A549 (cell line): Measurements from ENCODE around the gene PRPF8. TPM values are rescaled to one million over a fixed set of nuclear protein-coding genes. Genes with fewer than 3 reads are reported as not detected.

Source experiments
- ATAC-seq, 2 experiments: fragments of 200-7000 bp in 1 of 2; fragments of >200 bp in 1 of 2; cut with Nextera tagmentation in 1 of 2; cut with Tn5 transposase in 1 of 2; 3 replicates each; pipeline versions ENCODE4 v1.8.0 to v1.9.1; 2018 to 2020; ENCODE audit warnings: mild to moderate bottlenecking in 1 of 2, moderate library complexity in 1 of 2
- CTCF ChIA-PET: fragments of 300-600 bp; sonication (Branson Sonifier 250); formaldehyde crosslinking; extraction: SDS; loops from one replicate; lab custom pipeline; 2021; ENCODE audit warnings: antibody characterized with exemption, inconsistent platforms; lab: Yijun Ruan, JAX
- POLR2A ChIA-PET: fragments of 350-600 bp; formaldehyde crosslinking; extraction: SDS; loops from one replicate; lab custom pipeline; 2021; ENCODE audit warnings: antibody characterized with exemption, inconsistent platforms; lab: Yijun Ruan, JAX
- DNase-seq, 2 experiments: peaks; one replicate each; pipeline versions ENCODE4 v3.0.0 to v3.0.0-alpha.2; 2011 to 2016; ENCODE audit warnings: low read depth in 1 of 2, low spot score in 1 of 2
- FAIRE-seq: peaks from 2 replicates; lab custom pipeline; 2011; peaks lifted over from hg19 to GRCh38; lab: Jason Lieb, UNC
- H3K27ac ChIP-seq, 2 experiments: fragments of >200 bp; sonication (Bioruptor Twin); formaldehyde crosslinking; 3 replicates each; pipeline ENCODE4 v1.5.1; 2016 to 2017
- H3K4me1 ChIP-seq: fragments of >200 bp; sonication (Bioruptor Twin); formaldehyde crosslinking; 3 replicates; pipeline ENCODE4 v1.6.1; 2016
- H3K4me2 ChIP-seq: fragments of >200 bp; sonication (Bioruptor Twin); formaldehyde crosslinking; 3 replicates; pipeline ENCODE4 v1.6.1; 2016
- H3K4me3 ChIP-seq: fragments of >200 bp; sonication (Bioruptor Twin); formaldehyde crosslinking; 3 replicates; pipeline ENCODE4 v1.5.1; 2016
- H3K9me3 ChIP-seq: fragments of >200 bp; sonication (Bioruptor Twin); formaldehyde crosslinking; 3 replicates; pipeline ENCODE4 v1.6.1; 2016
- BHLHE40 ChIP-seq: IDR thresholded peaks from 2 replicates; pipeline ENCODE4 v1.6.1; 2012; ENCODE audit warnings: low read depth, low read length, inconsistent platforms
- CBX2 ChIP-seq: fragments of 200-600 bp; sonication (generic); IDR thresholded peaks from 2 replicates; pipeline ENCODE4 v1.6.1; 2016; ENCODE audit warnings: low read depth, mild to moderate bottlenecking, borderline replicate concordance
- CHD4 ChIP-seq: fragments of 200-600 bp; sonication (generic); IDR thresholded peaks from 2 replicates; pipeline ENCODE4 v1.6.1; 2016; ENCODE audit warnings: antibody characterized with exemption, mild to moderate bottlenecking, borderline replicate concordance
- EP300 ChIP-seq, 2 experiments: fragments of >200 bp; sonication (Bioruptor Twin); formaldehyde crosslinking; IDR thresholded peaks; 2 replicates in 1 of 2; 3 replicates in 1 of 2; pipeline ENCODE4 v1.6.1; 2016 to 2017
- ESRRA ChIP-seq: fragments of 150-350 bp; IDR thresholded peaks from 2 replicates; pipeline ENCODE4 v1.6.1; 2014; ENCODE audit warnings: mild to moderate bottlenecking, low read length, borderline replicate concordance
- GATA3 ChIP-seq: IDR thresholded peaks from 2 replicates; pipeline ENCODE4 v1.6.1; 2012; ENCODE audit warnings: borderline replicate concordance
- HDAC2 ChIP-seq: fragments of 200-600 bp; sonication (generic); IDR thresholded peaks from 2 replicates; pipeline ENCODE4 v1.6.1; 2016
- HOXA7 ChIP-seq: fragments of 250-450 bp; sonication (Bioruptor Pico); IDR thresholded peaks from 2 replicates; pipeline ENCODE4 v1.5.0; 2020; ENCODE audit warnings: mild to moderate bottlenecking, moderate library complexity
- MYC ChIP-seq: IDR thresholded peaks from 2 replicates; pipeline ENCODE4 v1.6.1; 2012; ENCODE audit warnings: mild to moderate bottlenecking, inconsistent platforms, low read length, improper control_type of control experiment, borderline replicate concordance
- NPAS2 ChIP-seq: fragments of 250-450 bp; sonication (Bioruptor Pico); IDR thresholded peaks from 2 replicates; pipeline ENCODE4 v1.8.0; 2022; ENCODE audit warnings: mild to moderate bottlenecking, moderate library complexity, borderline replicate concordance
- NR3C1 ChIP-seq: fragments of >200 bp; sonication (Bioruptor Twin); formaldehyde crosslinking; IDR thresholded peaks from 3 replicates; pipeline ENCODE4 v1.6.1; 2017
- PHF8 ChIP-seq: fragments of 200-600 bp; sonication (generic); IDR thresholded peaks from 2 replicates; pipeline ENCODE4 v1.6.1; 2016; ENCODE audit warnings: low read depth, mild to moderate bottlenecking, antibody characterized with exemption, moderate library complexity, borderline replicate concordance
- POLR2AphosphoS2 ChIP-seq: conservative IDR thresholded peaks from 2 replicates; pipeline ENCODE4 v1.6.1; 2012; ENCODE audit warnings: low read length, improper control_type of control experiment, inconsistent platforms
- RCOR1 ChIP-seq: fragments of 150-350 bp; IDR thresholded peaks from 2 replicates; pipeline ENCODE4 v1.6.1; 2014; ENCODE audit warnings: antibody characterized with exemption, low read length, low read depth
- TFCP2L1 ChIP-seq: fragments of 250-450 bp; sonication (Bioruptor Pico); IDR thresholded peaks from 2 replicates; pipeline ENCODE4 v1.5.0; 2021; ENCODE audit warnings: mild to moderate bottlenecking
- ZSCAN20 ChIP-seq: fragments of 250-450 bp; sonication (Bioruptor Pico); IDR thresholded peaks from 2 replicates; pipeline ENCODE4 v1.8.0; 2022; ENCODE audit warnings: mild to moderate bottlenecking, moderate library complexity
- WGBS: methylation state at CpG from one replicate; pipeline ENCODE4 v1.1.6; 2017; ENCODE audit errors: missing lambda C conversion rate; 5-methylcytosine and 5-hydroxymethylcytosine counted together
- polyA plus RNA-seq, 4 experiments: library from polyadenylated mRNA; depleted of rRNA in 3 of 4; stranded (reverse); fragments of >200 nt; fragmentation: RNase III in 1 of 4; extraction: RNeasy Plus Mini Kit Qiagen cat#74134 plus additional on column Dnase treatment in 1 of 4; gene quantifications; 2 replicates in 3 of 4; 3 replicates in 1 of 4; pipeline ENCODE4 v1.2.3, GENCODE V29; 2011 to 2017
- TF ChIP-seq, protein P1 (sequence below): fragments of 250-450 bp; sonication (Bioruptor Pico); IDR thresholded peaks from 2 replicates; pipeline ENCODE4 v1.5.0; 2020; ENCODE audit warnings: low read depth, mild to moderate bottlenecking, moderate library complexity
- TF ChIP-seq, protein P2 (sequence below): fragments of 200-600 bp; sonication (generic); IDR thresholded peaks from 2 replicates; pipeline ENCODE4 v1.6.1; 2016; ENCODE audit warnings: antibody characterized with exemption, mild to moderate bottlenecking, moderate library complexity
- TF ChIP-seq, protein P3 (sequence below): fragments of 250-450 bp; sonication (Bioruptor Pico); IDR thresholded peaks from 2 replicates; pipeline ENCODE4 v1.5.0; 2021; ENCODE audit warnings: mild to moderate bottlenecking, moderate library complexity, borderline replicate concordance
- TF ChIP-seq, protein P4 (sequence below): IDR thresholded peaks from 2 replicates; pipeline ENCODE4 v1.6.1; 2012
- TF ChIP-seq, protein P5 (sequence below): fragments of 150-350 bp; IDR thresholded peaks from 2 replicates; pipeline ENCODE4 v1.6.1; 2014; ENCODE audit warnings: low read depth, mild to moderate bottlenecking, low read length
- TF ChIP-seq, protein P6 (sequence below): fragments of >200 bp; sonication (Bioruptor Twin); formaldehyde crosslinking; IDR thresholded peaks from 3 replicates; pipeline ENCODE4 v1.5.1; 2016
- TF ChIP-seq, protein P7 (sequence below): IDR thresholded peaks from 2 replicates; pipeline ENCODE4 v1.6.1; 2012; ENCODE audit warnings: low read depth, borderline replicate concordance

The PRPF8 gene
- polyA plus RNA-seq, 2 of the 4 experiments (the other 2 are of a cell fraction), result 234 to 263 TPM

DNA sequence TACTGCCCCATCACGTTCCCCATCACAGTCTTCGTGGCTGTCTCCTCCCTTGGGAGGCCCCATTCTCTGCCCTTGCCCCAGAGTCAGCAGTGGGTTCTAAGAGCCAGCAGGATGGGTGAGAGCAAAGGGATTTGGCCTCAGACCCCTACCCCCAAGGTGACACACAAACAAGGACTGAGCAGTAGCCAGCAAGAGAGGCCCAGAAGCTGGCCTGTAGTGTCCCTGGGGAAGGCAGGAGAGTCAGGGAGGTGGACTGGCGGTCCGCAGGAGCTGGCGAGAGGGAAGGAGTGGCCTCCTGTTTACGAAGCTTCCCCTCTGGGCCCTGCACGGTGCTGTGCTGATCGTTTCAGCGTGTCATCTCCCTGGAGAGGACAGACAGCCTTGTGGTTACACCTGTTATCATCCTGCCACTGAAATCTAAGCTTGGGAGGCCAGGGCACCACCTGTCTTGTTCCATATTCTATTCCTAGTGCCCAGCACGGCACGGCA is 48.2 kb upstream of the PRPF8 start (continued):
- TF ChIP-seq, protein P1, sequence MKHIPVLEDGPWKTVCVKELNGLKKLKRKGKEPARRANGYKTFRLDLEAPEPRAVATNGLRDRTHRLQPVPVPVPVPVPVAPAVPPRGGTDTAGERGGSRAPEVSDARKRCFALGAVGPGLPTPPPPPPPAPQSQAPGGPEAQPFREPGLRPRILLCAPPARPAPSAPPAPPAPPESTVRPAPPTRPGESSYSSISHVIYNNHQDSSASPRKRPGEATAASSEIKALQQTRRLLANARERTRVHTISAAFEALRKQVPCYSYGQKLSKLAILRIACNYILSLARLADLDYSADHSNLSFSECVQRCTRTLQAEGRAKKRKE (CRISPR knock-in tag), result no peak
- no peak for TF ChIP-seq CBX2

DNA sequence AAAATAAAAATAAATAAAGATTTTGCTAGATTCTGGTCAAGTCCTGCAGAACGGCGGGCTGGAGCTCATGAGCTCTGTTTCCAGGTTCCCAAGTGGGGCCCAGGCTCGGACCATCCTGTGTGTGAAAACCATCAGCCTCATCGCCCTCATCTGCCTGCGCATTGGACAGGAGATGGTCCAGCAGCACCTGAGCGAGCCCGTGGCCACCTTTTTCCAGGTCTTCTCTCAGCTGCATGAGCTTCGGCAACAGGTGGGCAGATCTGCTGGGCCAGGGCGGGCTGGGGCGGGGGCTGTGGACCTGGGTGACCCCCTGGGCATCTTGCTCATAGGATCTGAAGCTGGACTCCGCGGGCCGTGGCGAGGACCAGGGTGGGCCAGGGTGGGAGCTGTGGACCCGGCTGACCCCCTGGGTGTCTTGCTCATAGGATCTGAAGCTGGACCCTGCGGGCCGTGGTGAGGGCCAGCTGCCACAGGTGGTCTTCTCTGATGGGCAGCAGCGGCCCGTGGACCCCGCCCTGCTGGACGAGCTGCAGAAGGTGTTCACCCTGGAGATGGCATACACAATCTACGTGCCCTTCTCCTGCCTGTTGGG is 47.7 kb upstream of the PRPF8 start:
- FAIRE-seq (no peak), ATAC-seq (no peak), DNase-seq (no peak)
- Histone ChIP-seq H3K9me3 (no peaks in the 10 kb centered on the region), H3K27ac (no peak overlapping the region), H3K4me3 (no peak overlapping the region), H3K4me2 (no peak overlapping the region), H3K4me1 (peaks cover 26% of the 10 kb centered on the region)
- POLR2A ChIA-PET, result interaction anchor here (0.6 to 0.9 kb wide), 3 partner anchors 11 to 49 kb away, joined by 4 to 7 read pairs (median 4); no protein-coding TSS in a partner anchor
- WGBS, result 93% methylated on average over 14 of the region's 22 CpGs
- CTCF ChIA-PET, result interaction anchor here (1.3 to 23.8 kb wide), 7 partner anchors 13 to 150 kb away, joined by 4 to 591 read pairs (median 4); partner anchors contain the start of gene SERPINF1
- TF ChIP-seq, protein P2, sequence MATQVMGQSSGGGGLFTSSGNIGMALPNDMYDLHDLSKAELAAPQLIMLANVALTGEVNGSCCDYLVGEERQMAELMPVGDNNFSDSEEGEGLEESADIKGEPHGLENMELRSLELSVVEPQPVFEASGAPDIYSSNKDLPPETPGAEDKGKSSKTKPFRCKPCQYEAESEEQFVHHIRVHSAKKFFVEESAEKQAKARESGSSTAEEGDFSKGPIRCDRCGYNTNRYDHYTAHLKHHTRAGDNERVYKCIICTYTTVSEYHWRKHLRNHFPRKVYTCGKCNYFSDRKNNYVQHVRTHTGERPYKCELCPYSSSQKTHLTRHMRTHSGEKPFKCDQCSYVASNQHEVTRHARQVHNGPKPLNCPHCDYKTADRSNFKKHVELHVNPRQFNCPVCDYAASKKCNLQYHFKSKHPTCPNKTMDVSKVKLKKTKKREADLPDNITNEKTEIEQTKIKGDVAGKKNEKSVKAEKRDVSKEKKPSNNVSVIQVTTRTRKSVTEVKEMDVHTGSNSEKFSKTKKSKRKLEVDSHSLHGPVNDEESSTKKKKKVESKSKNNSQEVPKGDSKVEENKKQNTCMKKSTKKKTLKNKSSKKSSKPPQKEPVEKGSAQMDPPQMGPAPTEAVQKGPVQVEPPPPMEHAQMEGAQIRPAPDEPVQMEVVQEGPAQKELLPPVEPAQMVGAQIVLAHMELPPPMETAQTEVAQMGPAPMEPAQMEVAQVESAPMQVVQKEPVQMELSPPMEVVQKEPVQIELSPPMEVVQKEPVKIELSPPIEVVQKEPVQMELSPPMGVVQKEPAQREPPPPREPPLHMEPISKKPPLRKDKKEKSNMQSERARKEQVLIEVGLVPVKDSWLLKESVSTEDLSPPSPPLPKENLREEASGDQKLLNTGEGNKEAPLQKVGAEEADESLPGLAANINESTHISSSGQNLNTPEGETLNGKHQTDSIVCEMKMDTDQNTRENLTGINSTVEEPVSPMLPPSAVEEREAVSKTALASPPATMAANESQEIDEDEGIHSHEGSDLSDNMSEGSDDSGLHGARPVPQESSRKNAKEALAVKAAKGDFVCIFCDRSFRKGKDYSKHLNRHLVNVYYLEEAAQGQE, result no peak
- TF ChIP-seq NR3C1, result no peak
- TF ChIP-seq, protein P3, sequence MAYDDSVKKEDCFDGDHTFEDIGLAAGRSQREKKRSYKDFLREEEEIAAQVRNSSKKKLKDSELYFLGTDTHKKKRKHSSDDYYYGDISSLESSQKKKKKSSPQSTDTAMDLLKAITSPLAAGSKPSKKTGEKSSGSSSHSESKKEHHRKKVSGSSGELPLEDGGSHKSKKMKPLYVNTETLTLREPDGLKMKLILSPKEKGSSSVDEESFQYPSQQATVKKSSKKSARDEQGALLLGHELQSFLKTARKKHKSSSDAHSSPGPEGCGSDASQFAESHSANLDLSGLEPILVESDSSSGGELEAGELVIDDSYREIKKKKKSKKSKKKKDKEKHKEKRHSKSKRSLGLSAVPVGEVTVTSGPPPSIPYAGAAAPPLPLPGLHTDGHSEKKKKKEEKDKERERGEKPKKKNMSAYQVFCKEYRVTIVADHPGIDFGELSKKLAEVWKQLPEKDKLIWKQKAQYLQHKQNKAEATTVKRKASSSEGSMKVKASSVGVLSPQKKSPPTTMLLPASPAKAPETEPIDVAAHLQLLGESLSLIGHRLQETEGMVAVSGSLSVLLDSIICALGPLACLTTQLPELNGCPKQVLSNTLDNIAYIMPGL (CRISPR knock-in tag), result no peak
- no peak for TF ChIP-seq ESRRA
- no peak for TF ChIP-seq CHD4
- TF ChIP-seq GATA3, result no peak
- no peak for TF ChIP-seq RCOR1
- no peak for TF ChIP-seq HOXA7 (CRISPR knock-in tag)
- TF ChIP-seq POLR2AphosphoS2, result no peak

DNA sequence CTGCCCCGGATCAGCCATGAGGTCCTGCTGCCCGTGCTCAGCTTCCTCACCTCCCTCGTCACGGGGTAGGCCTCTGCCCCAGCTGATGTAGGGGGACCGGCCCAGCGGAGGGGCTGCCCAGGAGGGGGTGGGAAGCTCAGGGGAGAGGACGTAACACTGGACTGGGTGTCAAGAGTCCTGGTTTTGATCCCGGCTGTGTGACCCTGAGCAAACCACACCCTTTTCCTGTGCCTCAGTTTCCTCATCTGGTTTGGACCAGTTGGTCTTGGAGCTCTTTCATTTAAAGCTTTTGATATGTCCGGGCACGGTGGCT is 46.5 kb upstream of the PRPF8 start:
- Histone ChIP-seq H3K4me2 (no peak overlapping the region), H3K9me3 (no peaks in the 10 kb centered on the region), H3K27ac (peak overlapping the region in 1 of 2 experiments; percentile 18; a peak in 1 of 6 replicates), H3K4me3 (no peak overlapping the region), H3K4me1 (peaks cover 14% of the 10 kb centered on the region)
- FAIRE-seq, result no peak
- 83% methylated on average over 10 of the region's 10 CpGs for WGBS
- no peak for ATAC-seq
- ChIA-PET POLR2A (interaction anchor here (0.6 to 1.1 kb wide), 2 partner anchors 22 to 62 kb away, joined by 3 read pairs; no protein-coding TSS in a partner anchor), CTCF (interaction anchor here (1.1 to 23.8 kb wide), 8 partner anchors 12 to 293 kb away, joined by 3 to 591 read pairs (median 4); partner anchors contain the start of gene SERPINF1)
- DNase-seq, result no peak
- TF ChIP-seq BHLHE40 (no peak), HDAC2 (no peak), TFCP2L1 (CRISPR knock-in tag) (no peak), NPAS2 (CRISPR knock-in tag) (no peak), PHF8 (no peak), EP300 (IDR thresholded peaks at IDR 0.05) (no peak), MYC (no peak), CBX2 (no peak), ZSCAN20 (CRISPR knock-in tag) (no peak), HOXA7 (CRISPR knock-in tag) (no peak), NR3C1 (no peak)
- TF ChIP-seq, protein P4, sequence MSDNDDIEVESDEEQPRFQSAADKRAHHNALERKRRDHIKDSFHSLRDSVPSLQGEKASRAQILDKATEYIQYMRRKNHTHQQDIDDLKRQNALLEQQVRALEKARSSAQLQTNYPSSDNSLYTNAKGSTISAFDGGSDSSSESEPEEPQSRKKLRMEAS, result no peak
- TF ChIP-seq, protein P5, sequence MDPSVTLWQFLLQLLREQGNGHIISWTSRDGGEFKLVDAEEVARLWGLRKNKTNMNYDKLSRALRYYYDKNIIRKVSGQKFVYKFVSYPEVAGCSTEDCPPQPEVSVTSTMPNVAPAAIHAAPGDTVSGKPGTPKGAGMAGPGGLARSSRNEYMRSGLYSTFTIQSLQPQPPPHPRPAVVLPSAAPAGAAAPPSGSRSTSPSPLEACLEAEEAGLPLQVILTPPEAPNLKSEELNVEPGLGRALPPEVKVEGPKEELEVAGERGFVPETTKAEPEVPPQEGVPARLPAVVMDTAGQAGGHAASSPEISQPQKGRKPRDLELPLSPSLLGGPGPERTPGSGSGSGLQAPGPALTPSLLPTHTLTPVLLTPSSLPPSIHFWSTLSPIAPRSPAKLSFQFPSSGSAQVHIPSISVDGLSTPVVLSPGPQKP, result no peak
- TF ChIP-seq, protein P6, sequence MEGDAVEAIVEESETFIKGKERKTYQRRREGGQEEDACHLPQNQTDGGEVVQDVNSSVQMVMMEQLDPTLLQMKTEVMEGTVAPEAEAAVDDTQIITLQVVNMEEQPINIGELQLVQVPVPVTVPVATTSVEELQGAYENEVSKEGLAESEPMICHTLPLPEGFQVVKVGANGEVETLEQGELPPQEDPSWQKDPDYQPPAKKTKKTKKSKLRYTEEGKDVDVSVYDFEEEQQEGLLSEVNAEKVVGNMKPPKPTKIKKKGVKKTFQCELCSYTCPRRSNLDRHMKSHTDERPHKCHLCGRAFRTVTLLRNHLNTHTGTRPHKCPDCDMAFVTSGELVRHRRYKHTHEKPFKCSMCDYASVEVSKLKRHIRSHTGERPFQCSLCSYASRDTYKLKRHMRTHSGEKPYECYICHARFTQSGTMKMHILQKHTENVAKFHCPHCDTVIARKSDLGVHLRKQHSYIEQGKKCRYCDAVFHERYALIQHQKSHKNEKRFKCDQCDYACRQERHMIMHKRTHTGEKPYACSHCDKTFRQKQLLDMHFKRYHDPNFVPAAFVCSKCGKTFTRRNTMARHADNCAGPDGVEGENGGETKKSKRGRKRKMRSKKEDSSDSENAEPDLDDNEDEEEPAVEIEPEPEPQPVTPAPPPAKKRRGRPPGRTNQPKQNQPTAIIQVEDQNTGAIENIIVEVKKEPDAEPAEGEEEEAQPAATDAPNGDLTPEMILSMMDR, result no peak
- TF ChIP-seq, protein P7, sequence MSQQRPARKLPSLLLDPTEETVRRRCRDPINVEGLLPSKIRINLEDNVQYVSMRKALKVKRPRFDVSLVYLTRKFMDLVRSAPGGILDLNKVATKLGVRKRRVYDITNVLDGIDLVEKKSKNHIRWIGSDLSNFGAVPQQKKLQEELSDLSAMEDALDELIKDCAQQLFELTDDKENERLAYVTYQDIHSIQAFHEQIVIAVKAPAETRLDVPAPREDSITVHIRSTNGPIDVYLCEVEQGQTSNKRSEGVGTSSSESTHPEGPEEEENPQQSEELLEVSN, result no peak
